H1 (cell line): ENCODE results near the gene TUT7. TPM values are rescaled to one million over a fixed set of nuclear protein-coding genes. Genes with fewer than 3 reads are reported as not detected.

ENCODE experiments used
- CTCF ChIA-PET: fragments of 300-600 bp; sonication (Branson Sonifier 250); formaldehyde crosslinking; loops from one replicate; lab custom pipeline; 2021; ENCODE audit not compliant: partially characterized antibody; lab: Charles Lee
- POLR2A ChIA-PET: fragments of 300-600 bp; sonication (Branson Sonifier 250); formaldehyde crosslinking; loops from one replicate; lab custom pipeline; 2021; ENCODE audit warnings: inconsistent platforms; ENCODE audit not compliant: partially characterized antibody; lab: Charles Lee
- DNase-seq, 2 experiments: peaks; one replicate each; pipeline versions ENCODE4 v3.0.0 to v3.0.0-alpha.2; 2010 to 2022; ENCODE audit warnings: low spot score in 2 of 2, low read depth in 1 of 2, mixed read lengths in 1 of 2
- FAIRE-seq: peaks from 2 replicates; lab custom pipeline; 2011; peaks lifted over from hg19 to GRCh38; lab: Jason Lieb, UNC
- H2AFZ ChIP-seq: 2 replicates; pipeline ENCODE4 v1.8.1; 2012; ENCODE audit warnings: low read length, inconsistent platforms
- H2AK5ac ChIP-seq: 2 replicates; pipeline ENCODE4 v1.6.1; 2013; ENCODE audit warnings: low read depth, low read length
- H2BK120ac ChIP-seq: replicated peaks from 2 replicates; pipeline ENCODE3; 2013; ENCODE audit warnings: low read depth, low read length, inconsistent platforms
- H2BK12ac ChIP-seq: 2 replicates; pipeline ENCODE4 v1.6.1; 2013; ENCODE audit warnings: low read depth, low read length
- H2BK15ac ChIP-seq: 2 replicates; pipeline ENCODE4 v1.6.1; 2013; ENCODE audit warnings: low read length
- H2BK20ac ChIP-seq: 2 replicates; pipeline ENCODE4 v1.6.1; 2013; ENCODE audit warnings: low read length
- H2BK5ac ChIP-seq: 2 replicates; pipeline ENCODE4 v1.6.1; 2013; ENCODE audit warnings: low read depth, low read length
- H3K14ac ChIP-seq: 2 replicates; pipeline ENCODE4 v1.6.1; 2013; ENCODE audit warnings: inconsistent platforms; ENCODE audit not compliant: insufficient read length
- H3K18ac ChIP-seq: 2 replicates; pipeline ENCODE4 v1.6.1; 2013; ENCODE audit warnings: low read length; ENCODE audit errors: extremely low read depth
- H3K23ac ChIP-seq: 2 replicates; pipeline ENCODE4 v1.6.1; 2013; ENCODE audit warnings: inconsistent platforms; ENCODE audit not compliant: insufficient read length
- H3K23me2 ChIP-seq: 2 replicates; pipeline ENCODE4 v1.6.1; 2013; ENCODE audit warnings: low read depth, low read length
- H3K27ac ChIP-seq: 2 replicates; pipeline ENCODE4 v1.6.1; 2011; ENCODE audit warnings: low read depth, low read length, inconsistent platforms
- H3K27me3 ChIP-seq, 4 experiments: replicated peaks in 1 of 4; 1 replicate in 1 of 4; 2 replicates in 3 of 4; pipeline versions ENCODE4 v1.6.1 to v1.8.1; 2011 to 2013; ENCODE audit warnings: low read length in 3 of 4, mild to moderate bottlenecking in 3 of 4, inconsistent platforms in 2 of 4, mixed read lengths in 2 of 4, moderate library complexity in 1 of 4; ENCODE audit not compliant: control insufficient read depth in 3 of 4, insufficient read depth in 3 of 4; ENCODE audit errors: extremely low read depth in 1 of 4
- H3K36me3 ChIP-seq, 4 experiments: 2 replicates each; pipeline versions ENCODE4 v1.6.1 to v1.8.1; 2011 to 2013; ENCODE audit warnings: mild to moderate bottlenecking in 4 of 4, low read length in 3 of 4, moderate library complexity in 2 of 4, control low read depth in 1 of 4, inconsistent platforms in 1 of 4; ENCODE audit not compliant: insufficient read depth in 4 of 4, control insufficient read depth in 2 of 4
- H3K4ac ChIP-seq: replicated peaks from 2 replicates; pipeline ENCODE3; 2013; ENCODE audit warnings: low read length, low read depth, mixed read lengths, inconsistent platforms; ENCODE audit not compliant: insufficient read length
- H3K4me1 ChIP-seq, 4 experiments: replicated peaks in 1 of 4; 1 replicate in 1 of 4; 2 replicates in 3 of 4; pipeline versions ENCODE4 v1.6.1 to v1.8.1; 2011 to 2013; ENCODE audit warnings: low read length in 3 of 4, inconsistent platforms in 2 of 4, mixed read lengths in 1 of 4; ENCODE audit not compliant: insufficient read depth in 4 of 4, control insufficient read depth in 3 of 4
- H3K4me2 ChIP-seq, 2 experiments: 2 replicates each; pipeline versions ENCODE4 v1.6.1 to v1.8.1; 2011 to 2013; ENCODE audit warnings: low read depth in 2 of 2, low read length in 2 of 2, control low read depth in 1 of 2, inconsistent platforms in 1 of 2, mild to moderate bottlenecking in 1 of 2; ENCODE audit not compliant: insufficient read depth in 1 of 2
- H3K4me3 ChIP-seq, 4 experiments: fragments of 200-600, 300-600 bp in 1 of 4; sonication (generic), shearing (Covaris generic), sonication (Bioruptor Twin) in 1 of 4; 2 replicates each; pipeline versions ENCODE4 v1.5.1 to v1.8.1; 2011 to 2016; ENCODE audit warnings: low read length in 4 of 4, low read depth in 3 of 4, control low read depth in 2 of 4, inconsistent platforms in 2 of 4, mild to moderate bottlenecking in 2 of 4, mixed read lengths in 1 of 4, moderate library complexity in 1 of 4; ENCODE audit not compliant: insufficient read depth in 2 of 4; ENCODE audit errors: extremely low read depth in 1 of 4
- H3K56ac ChIP-seq: replicated peaks from 2 replicates; pipeline ENCODE3; 2013; ENCODE audit warnings: low read depth, mild to moderate bottlenecking, mixed read lengths, low read length, inconsistent platforms; ENCODE audit not compliant: insufficient read length
- H3K79me1 ChIP-seq: 2 replicates; pipeline ENCODE4 v1.6.1; 2013; ENCODE audit warnings: low read depth, low read length, control low read depth
- H3K79me2 ChIP-seq, 2 experiments: 2 replicates each; pipeline versions ENCODE4 v1.6.1 to v1.8.1; 2012 to 2013; ENCODE audit warnings: low read length in 2 of 2, mild to moderate bottlenecking in 2 of 2, inconsistent platforms in 1 of 2; ENCODE audit not compliant: insufficient read depth in 2 of 2, control insufficient read depth in 1 of 2
- H3K9ac ChIP-seq, 4 experiments: replicated peaks in 1 of 4; 1 replicate in 1 of 4; 2 replicates in 3 of 4; pipeline versions ENCODE4 v1.6.1 to v1.8.1; 2011 to 2013; ENCODE audit warnings: low read depth in 3 of 4, low read length in 3 of 4, control low read depth in 2 of 4, mild to moderate bottlenecking in 2 of 4, moderate library complexity in 2 of 4, inconsistent platforms in 1 of 4; ENCODE audit errors: extremely low read depth in 1 of 4
- H3K9me3 ChIP-seq, 2 experiments: 2 replicates each; pipeline versions ENCODE4 v1.6.1 to v1.8.1; 2012 to 2013; ENCODE audit warnings: mild to moderate bottlenecking in 2 of 2, moderate library complexity in 2 of 2, control low read depth in 1 of 2, inconsistent platforms in 1 of 2, low read depth in 1 of 2, low read length in 1 of 2, mixed read lengths in 1 of 2; ENCODE audit not compliant: insufficient read depth in 2 of 2
- H4K20me1 ChIP-seq, 2 experiments: replicated peaks in 1 of 2; 2 replicates each; pipeline versions ENCODE3 to v1.8.1; 2011 to 2013; ENCODE audit warnings: inconsistent platforms in 2 of 2, low read length in 2 of 2, mild to moderate bottlenecking in 1 of 2; ENCODE audit not compliant: insufficient read depth in 2 of 2, control insufficient read depth in 1 of 2
- H4K5ac ChIP-seq: 2 replicates; pipeline ENCODE4 v1.6.1; 2013; ENCODE audit warnings: low read length, low read depth, mixed read lengths, inconsistent platforms; ENCODE audit not compliant: insufficient read length
- H4K8ac ChIP-seq: 2 replicates; pipeline ENCODE4 v1.8.0; 2013; ENCODE audit warnings: mild to moderate bottlenecking, moderate library complexity, low read length, inconsistent platforms; ENCODE audit not compliant: insufficient read depth; ENCODE audit errors: extremely low read depth
- H4K91ac ChIP-seq: replicated peaks from 2 replicates; pipeline ENCODE3; 2013; ENCODE audit warnings: low read length, mixed read lengths, inconsistent platforms; ENCODE audit not compliant: insufficient read length
- PHF8 ChIP-seq: fragments of 200-600 bp; sonication (generic); conservative IDR thresholded peaks from 2 replicates; pipeline ENCODE4 v1.7.1; 2012; ENCODE audit warnings: low read depth, mild to moderate bottlenecking, inconsistent platforms, low read length, moderate library complexity
- WGBS, 2 experiments: shearing (Covaris generic) in 1 of 2; methylation state at CpG; one replicate each; pipeline versions ENCODE4 v1.1.6 to v1.1.7; 2013 to 2015; ENCODE audit warnings: low lambda C conversion rate in 2 of 2, mixed read lengths in 2 of 2, inconsistent platforms in 1 of 2, low coverage in 1 of 2, missing lambda C conversion rate in 1 of 2; ENCODE audit not compliant: insufficient replicate concordance in 2 of 2, insufficient coverage in 1 of 2, insufficient read length in 1 of 2; ENCODE audit errors: extremely low coverage in 1 of 2, missing lambda C conversion rate in 1 of 2; 5-methylcytosine and 5-hydroxymethylcytosine counted together
- polyA plus RNA-seq, 7 experiments: library from polyadenylated mRNA; depleted of rRNA in 3 of 7; stranded (reverse) in 5 of 7; unstranded in 2 of 7; fragments of >200 nt in 5 of 7; fragments of 200-250 nt in 2 of 7; gene quantifications; 1 replicate in 5 of 7; 2 replicates in 1 of 7; 4 replicates in 1 of 7; pipeline versions ENCODE4 v1.2.1 to v1.2.3, GENCODE V29; 2011 to 2013; ENCODE audit warnings: missing spikeins in 2 of 7, mixed read lengths in 2 of 7
- total RNA-seq: library from RNA; stranded (reverse); fragmentation: NEBNext Ultra II Directional; extraction: Animal tissue kit (Norgen Biotek cat#: 25700); gene quantifications from 2 replicates; pipeline ENCODE4 v1.2.1, GENCODE V29; 2021

Gene TUT7
- total and polyA plus RNA-seq, 2 of the 8 experiments (the other 6 are each of a cell fraction or from before 2014, with no cell fraction given): 4.8 to 19.3 TPM

- Histone ChIP-seq H2BK120ac (no peak overlapping the region), H4K20me1 (peaks cover 1 to 10% of the 10 kb centered on the region in 2 experiments), H3K79me1 (peaks cover 10% of the 10 kb centered on the region), H3K56ac (no peak overlapping the region), H3K4me1 (peaks cover 0 to 6% (median 2%) of the 10 kb centered on the region in 4 experiments; a peak in 3 of 7 replicates), H3K36me3 (peaks cover 3 to 31% (median 13%) of the 10 kb centered on the region in 4 experiments; a peak in 7 of 8 replicates), H3K23me2 (no peaks in the 10 kb centered on the region), H4K91ac (no peak overlapping the region), H2AK5ac (no peak overlapping the region), H2BK15ac (no peak overlapping the region), H4K8ac (no peak overlapping the region), H4K5ac (no peak overlapping the region), H3K4me3 (no peak overlapping the region), H3K9me3 (no peaks in the 10 kb centered on the region), H3K4me2 (no peak overlapping the region), H2BK12ac (no peak overlapping the region), H3K9ac (no peak overlapping the region), H3K79me2 (peaks cover 9 to 71% of the 10 kb centered on the region in 2 experiments), H2AFZ (no peak overlapping the region), H3K4ac (no peak overlapping the region), H3K14ac (no peak overlapping the region), H3K23ac (no peak overlapping the region), H2BK20ac (no peak overlapping the region), H3K27ac (no peak overlapping the region), H3K27me3 (no peaks in the 10 kb centered on the region), H2BK5ac (no peak overlapping the region), H3K18ac (no peak overlapping the region)
- 81% methylated on average over 1 of the region's 1 CpG; no CpG with 5 or more reads in 1 of the 2 experiments for WGBS, 2 experiments
- no peak for TF ChIP-seq PHF8
- FAIRE-seq: no peak
- POLR2A ChIA-PET: interaction anchor here (0.6 to 1.6 kb wide), 2 partner anchors 18 to 393 kb away, joined by 4 read pairs; partner anchors contain the start of gene C9orf153
- CTCF ChIA-PET: interaction anchor here (0.7 to 3.2 kb wide), 8 partner anchors 9 to 233 kb away, joined by 3 to 17 read pairs (median 4); no protein-coding TSS in a partner anchor
- DNase-seq: no peak
Observed at GRCh38 chr9:86277072-86277471, 77.1 kb downstream of the TUT7 start.
